IMR-90 (cell line): ENCODE measurements around the gene NTPCR. TPM values are rescaled to one million over a fixed set of nuclear protein-coding genes. Genes with fewer than 3 reads are reported as not detected.

Experiments used
- ATAC-seq: fragments of 200-7000 bp; cut with Tn5 transposase; 2 replicates; pipeline ENCODE4 v1.9.1; 2020; ENCODE audit warnings: low read depth, mild to moderate bottlenecking, moderate library complexity
- BruUV-seq: library from RNA; stranded (reverse); fragments of 400-500 nt; replicated peaks from 2 replicates; lab custom pipeline; 2021; lab: Mats Ljungman, UMichigan
- CTCF ChIA-PET: fragments of 300-600 bp; formaldehyde crosslinking; extraction: SDS; loops from one replicate; lab custom pipeline; 2021; ENCODE audit warnings: antibody characterized with exemption; lab: Yijun Ruan, JAX
- POLR2A ChIA-PET: fragments of 300-600 bp; sonication (Branson Sonifier 250); formaldehyde crosslinking; loops from one replicate; lab custom pipeline; 2022; ENCODE audit warnings: antibody characterized with exemption; ENCODE audit not compliant: unreplicated experiment; lab: Charles Lee
- DNase-seq: peaks from one replicate; pipeline ENCODE4 v3.0.0; 2013
- H2AFZ ChIP-seq: replicated peaks from 2 replicates; pipeline ENCODE3; 2013; ENCODE audit warnings: low read length, mild to moderate bottlenecking; ENCODE audit not compliant: poor library complexity
- H2AK5ac ChIP-seq: 2 replicates; pipeline ENCODE4 v1.6.1; 2013; ENCODE audit warnings: low read depth, low read length, inconsistent platforms
- H2AK9ac ChIP-seq: replicated peaks from 2 replicates; pipeline ENCODE3; 2013; ENCODE audit warnings: mild to moderate bottlenecking, low read depth, low read length, moderate library complexity; ENCODE audit not compliant: poor library complexity
- H2BK120ac ChIP-seq: 2 replicates; pipeline ENCODE4 v1.6.1; 2013; ENCODE audit warnings: low read depth, low read length, inconsistent platforms
- H2BK15ac ChIP-seq: 3 replicates; pipeline ENCODE4 v1.6.1; 2013; ENCODE audit warnings: low read depth, low read length, inconsistent platforms
- H2BK20ac ChIP-seq: 2 replicates; pipeline ENCODE4 v1.6.1; 2013; ENCODE audit warnings: low read depth, mild to moderate bottlenecking, inconsistent platforms, low read length, moderate library complexity
- H2BK5ac ChIP-seq: 2 replicates; pipeline ENCODE4 v1.6.1; 2013; ENCODE audit warnings: mild to moderate bottlenecking, low read depth, low read length, inconsistent platforms; ENCODE audit not compliant: poor library complexity, severe bottlenecking
- H3K14ac ChIP-seq: replicated peaks from 2 replicates; pipeline ENCODE4 v1.6.1; 2013; ENCODE audit warnings: low read depth, low read length, inconsistent platforms
- H3K18ac ChIP-seq: 2 replicates; pipeline ENCODE4 v1.6.1; 2013; ENCODE audit warnings: low read depth, low read length, control low read depth
- H3K23ac ChIP-seq: 2 replicates; pipeline ENCODE4 v1.6.1; 2013; ENCODE audit warnings: low read depth, low read length, inconsistent platforms
- H3K27ac ChIP-seq: 2 replicates; pipeline ENCODE4 v1.5.1; 2013; ENCODE audit warnings: mild to moderate bottlenecking, control low read depth, low read length; ENCODE audit not compliant: insufficient read depth
- H3K27me3 ChIP-seq: 2 replicates; pipeline ENCODE4 v1.6.1; 2013; ENCODE audit warnings: low read length; ENCODE audit not compliant: control insufficient read depth, insufficient read depth
- H3K36me3 ChIP-seq: 2 replicates; pipeline ENCODE4 v1.6.1; 2013; ENCODE audit warnings: low read length, mixed read lengths; ENCODE audit not compliant: control insufficient read depth, insufficient read depth
- H3K4ac ChIP-seq: 2 replicates; pipeline ENCODE4 v1.6.1; 2013; ENCODE audit warnings: low read depth, low read length, inconsistent platforms
- H3K4me1 ChIP-seq: 2 replicates; pipeline ENCODE4 v1.6.1; 2013; ENCODE audit warnings: low read length, mixed read lengths; ENCODE audit not compliant: control insufficient read depth, insufficient read depth
- H3K4me2 ChIP-seq: 2 replicates; pipeline ENCODE4 v1.6.1; 2013; ENCODE audit warnings: low read depth, mild to moderate bottlenecking, control low read depth, low read length, moderate library complexity
- H3K4me3 ChIP-seq: 2 replicates; pipeline ENCODE4 v1.5.1; 2013; ENCODE audit warnings: low read depth, mild to moderate bottlenecking, control low read depth, low read length, moderate library complexity; ENCODE audit not compliant: insufficient read depth
- H3K56ac ChIP-seq: 2 replicates; pipeline ENCODE4 v1.6.1; 2013; ENCODE audit warnings: low read length, inconsistent platforms; ENCODE audit not compliant: insufficient read depth; ENCODE audit errors: extremely low read depth
- H3K79me1 ChIP-seq, 2 experiments: 2 replicates each; pipeline ENCODE4 v1.6.1; 2013; ENCODE audit warnings: low read length in 2 of 2, inconsistent platforms in 1 of 2, low read depth in 1 of 2
- H3K9ac ChIP-seq: 2 replicates; pipeline ENCODE4 v1.6.1; 2013; ENCODE audit warnings: low read depth, low read length, control low read depth
- H3K9me1 ChIP-seq: 2 replicates; pipeline ENCODE4 v1.6.1; 2013; ENCODE audit warnings: low read length, inconsistent platforms; ENCODE audit not compliant: insufficient read depth
- H3K9me3 ChIP-seq: 2 replicates; pipeline ENCODE4 v1.6.1; 2013; ENCODE audit warnings: low read length; ENCODE audit not compliant: control insufficient read depth, insufficient read depth
- H4K20me1 ChIP-seq: 2 replicates; pipeline ENCODE4 v1.6.1; 2013; ENCODE audit warnings: low read length, inconsistent platforms; ENCODE audit not compliant: insufficient read depth
- H4K5ac ChIP-seq: 2 replicates; pipeline ENCODE4 v1.6.1; 2013; ENCODE audit warnings: mild to moderate bottlenecking, low read depth, low read length, control low read depth
- H4K8ac ChIP-seq, 2 experiments: 2 replicates each; pipeline ENCODE4 v1.6.1; 2013; ENCODE audit warnings: low read depth in 2 of 2, low read length in 2 of 2, control low read depth in 1 of 2, inconsistent platforms in 1 of 2
- H4K91ac ChIP-seq: 2 replicates; pipeline ENCODE4 v1.6.1; 2013; ENCODE audit warnings: low read depth, low read length, inconsistent platforms; ENCODE audit not compliant: insufficient read depth
- CHD1 ChIP-seq: IDR thresholded peaks from 2 replicates; pipeline ENCODE4 v1.6.1; 2012; ENCODE audit warnings: low read depth, low read length, improper control_type of control experiment
- FOS ChIP-seq: fragments of 150-350 bp; IDR thresholded peaks from 2 replicates; pipeline ENCODE4 v1.6.1; 2016; ENCODE audit warnings: low read depth, low read length
- MAFK ChIP-seq: IDR thresholded peaks from 2 replicates; pipeline ENCODE4 v1.6.1; 2012; ENCODE audit warnings: low read depth, low read length, improper control_type of control experiment
- MXI1 ChIP-seq: IDR thresholded peaks from 2 replicates; pipeline ENCODE4 v1.6.1; 2012; ENCODE audit warnings: low read depth, mild to moderate bottlenecking, low read length, moderate library complexity, borderline replicate concordance
- WGBS, 2 experiments: methylation state at CpG; one replicate each; pipeline versions ENCODE4 v1.1.5 to v1.1.7; 2013; ENCODE audit warnings: missing lambda C conversion rate in 2 of 2; ENCODE audit not compliant: insufficient read length in 1 of 2; ENCODE audit errors: extremely low coverage in 2 of 2; 5-methylcytosine and 5-hydroxymethylcytosine counted together
- dilution Hi-C: fragments of 300-500 bp; cut with HindIII; formaldehyde crosslinking; loops from one replicate; pipeline ENCODE4 v1.14.3; 2018; ENCODE audit warnings: low sequenced_read_pairs; ENCODE audit not compliant: unreplicated experiment
- in situ Hi-C: fragments of 300-500 bp; cut with MboI; formaldehyde crosslinking; loops from 3 replicates; pipeline ENCODE4 v1.14.3; 2019; ENCODE audit warnings: low sequenced_read_pairs, inconsistent platforms, mixed read lengths
- intact Hi-C: fragments of 100-400 bp; cut with micrococcal nuclease; formaldehyde crosslinking; loops from 2 replicates; pipeline ENCODE4 v1.10.0; 2022
- polyA plus RNA-seq, 3 experiments: library from polyadenylated mRNA; depleted of rRNA; stranded (reverse); fragments of >200 nt; gene quantifications; 2 replicates each; pipeline ENCODE4 v1.2.3, GENCODE V29; 2012; ENCODE audit warnings: low replicate concordance in 1 of 3
- total RNA-seq: library from RNA; depleted of rRNA; stranded (reverse); fragments of >200 nt; gene quantifications from 2 replicates; pipeline ENCODE4 v1.2.3, GENCODE V29; 2012

NTPCR gene
- total and polyA plus RNA-seq, 2 of the 4 experiments (the other 2 are of a cell fraction): 13.3 to 16.5 TPM

DNA sequence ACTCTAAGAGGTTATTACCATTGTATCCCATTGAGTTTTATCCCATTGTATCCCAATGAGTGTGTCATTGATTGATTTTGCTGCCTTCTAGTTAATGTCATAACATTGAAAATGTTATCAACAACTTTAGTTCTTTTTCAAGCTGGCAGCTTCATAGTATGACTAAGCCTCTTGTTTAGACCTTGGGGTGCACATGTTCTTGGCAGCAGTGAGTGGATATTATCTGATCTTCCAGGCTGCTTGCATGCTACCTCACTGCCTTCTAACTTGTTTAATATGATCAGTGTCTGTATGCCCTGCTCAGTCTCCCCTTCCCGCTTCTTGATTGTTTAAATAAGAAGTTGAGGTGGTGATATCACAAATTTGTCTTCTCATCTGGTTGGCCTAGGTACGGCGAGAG is 24.6 kb downstream of the NTPCR start:
- H2AK9ac ChIP-seq: no peak overlapping the region
- H3K4me3 ChIP-seq: no peak overlapping the region
- peaks cover 33% of the 10 kb centered on the region for H3K36me3 ChIP-seq
- no peak overlapping the region for H2BK15ac ChIP-seq
- in situ Hi-C loops (no loop called here), intact Hi-C loops (no loop called here), dilution Hi-C loops (no loop called here)
- H3K14ac ChIP-seq: no peak overlapping the region
- ChIA-PET POLR2A (no interaction called here), CTCF (no interaction called here)
- H4K5ac ChIP-seq: no peak overlapping the region; the same call in 1 of the 2 replicates
- no peak overlapping the region for H4K8ac ChIP-seq
- TF ChIP-seq MAFK (no peak), FOS (peak; percentile 21; the same call in 1 of the 2 replicates), CHD1 (no peak), MXI1 (peak; percentile 82; the same call in 1 of the 2 replicates)
- peak; percentile 60 for ATAC-seq
- H3K9ac ChIP-seq: no peak overlapping the region
- H3K4me2 ChIP-seq: no peak overlapping the region
- H3K23ac ChIP-seq: no peak overlapping the region
- no TSS peak for BruUV-seq
- no peak overlapping the region for H4K91ac ChIP-seq
- no peak overlapping the region for H2AK5ac ChIP-seq
- H3K79me1 ChIP-seq: no peaks in the 10 kb centered on the region
- peak; percentile 80 for DNase-seq
- 0 out of 2 replicates have a peak overlapping the region, but pooled peaks have one; percentile 2 for H3K4ac ChIP-seq
- WGBS, 2 experiments: 92% methylated on average over 2 of the region's 3 CpGs; no CpG with 5 or more reads in 1 of the 2 experiments
- H3K18ac ChIP-seq: no peak overlapping the region; the same call in 1 of the 2 replicates
- H2BK5ac ChIP-seq: no peak overlapping the region
- peaks cover 17% of the 10 kb centered on the region; the same call in 1 of the 2 replicates for H3K9me1 ChIP-seq
- peaks cover 20% of the 10 kb centered on the region for H3K4me1 ChIP-seq
- H2AFZ ChIP-seq: no peak overlapping the region
- H3K56ac ChIP-seq: no peak overlapping the region
- no peaks in the 10 kb centered on the region for H4K20me1 ChIP-seq
- peaks cover 4% of the 10 kb centered on the region; the same call in 1 of the 2 replicates for H3K9me3 ChIP-seq
- H2BK120ac ChIP-seq: no peak overlapping the region
- peak overlapping the region; percentile 72; the same call in 1 of the 2 replicates for H3K27ac ChIP-seq
- H3K27me3 ChIP-seq: no peaks in the 10 kb centered on the region
- no peak overlapping the region for H2BK20ac ChIP-seq
